NCI-H2081 (cell line): ENCODE data around the gene AK2.
A peak's percentile ranks its signal among the peaks of the same experiment; 100 is the strongest.

Experiments used
- DNase-seq, 2 experiments: peaks; one replicate each; lab custom pipeline; 2025; lab: John Stamatoyannopoulos, UW

The AK2 gene

GRCh38 chr1:32972814-32973428 is 63.8 kb downstream of the AK2 start:
- DNase-seq = peak; percentile 84 to 89

DNA sequence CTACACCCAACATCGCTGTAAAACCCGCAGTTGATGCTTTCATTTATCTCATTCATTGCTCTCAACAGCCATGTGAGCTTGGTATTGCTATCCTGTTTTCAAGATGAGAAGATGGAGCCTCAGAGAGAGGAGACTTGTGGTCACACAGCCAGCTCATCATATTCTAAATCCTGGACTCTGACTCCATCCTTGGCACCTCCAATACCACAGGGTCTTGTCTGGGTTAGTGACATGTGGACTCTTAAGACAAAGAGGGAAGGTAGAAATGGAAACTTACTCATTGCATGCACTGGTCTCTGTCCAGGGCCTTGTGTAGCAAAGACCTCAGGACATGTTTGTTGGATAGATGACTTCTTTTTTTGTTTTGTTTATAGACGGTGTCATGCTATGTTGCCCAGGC is 65.1 kb downstream of the AK2 start:
- no peak for DNase-seq

DNA sequence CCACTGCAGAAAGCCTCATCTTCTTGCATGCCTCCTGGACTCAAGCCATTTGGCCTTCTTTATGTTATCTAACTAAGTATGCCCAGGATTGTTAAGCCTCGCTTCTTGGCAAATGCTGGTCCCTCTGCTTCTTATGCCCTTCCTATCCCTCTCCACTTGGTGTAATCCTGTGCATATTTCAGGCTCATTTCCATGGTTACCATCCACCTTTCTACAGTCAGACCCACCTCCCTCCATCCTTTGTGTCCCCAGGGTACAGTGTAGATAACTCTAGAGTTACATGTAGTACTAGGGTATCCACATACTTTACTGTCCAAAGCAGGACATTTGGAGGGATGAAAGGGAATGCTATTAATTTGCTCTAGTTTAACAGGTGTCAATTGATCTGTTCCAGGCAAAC is 65.5 kb downstream of the AK2 start:
- DNase-seq = no peak

- no peak for DNase-seq
Observed at GRCh38 chr1:32969566-32969965, 67.1 kb downstream of the AK2 start.

GRCh38 chr1:32967888-32968568 is 68.7 kb downstream of the AK2 start:
- DNase-seq = no peak

- DNase-seq = no peak
Observed at GRCh38 chr1:32966900-32967299, 69.8 kb downstream of the AK2 start.

DNA sequence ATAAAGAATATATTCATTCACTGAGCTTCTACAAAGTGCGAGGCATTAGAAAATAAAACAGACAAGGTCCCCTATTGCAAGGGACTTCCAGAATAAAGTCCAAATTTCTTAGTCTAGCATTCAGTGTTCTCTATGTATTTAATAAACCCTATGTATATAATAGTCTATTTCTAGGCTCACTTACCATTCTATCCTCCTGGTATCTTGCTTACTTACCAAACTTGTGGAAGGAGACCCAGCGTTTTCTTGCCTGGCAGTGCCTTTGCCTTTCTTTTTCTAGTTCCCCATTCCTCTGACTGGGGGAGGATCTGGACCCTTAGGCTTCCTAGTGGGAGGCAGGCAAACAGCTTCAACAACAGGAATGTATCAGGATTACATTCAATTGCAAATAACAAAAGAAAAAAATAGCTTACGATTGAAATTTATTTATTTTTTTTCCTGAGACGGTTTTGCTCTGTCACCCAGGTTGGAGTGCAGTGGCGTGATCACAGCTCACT is 71.4 kb downstream of the AK2 start:
- no peak for DNase-seq

DNA sequence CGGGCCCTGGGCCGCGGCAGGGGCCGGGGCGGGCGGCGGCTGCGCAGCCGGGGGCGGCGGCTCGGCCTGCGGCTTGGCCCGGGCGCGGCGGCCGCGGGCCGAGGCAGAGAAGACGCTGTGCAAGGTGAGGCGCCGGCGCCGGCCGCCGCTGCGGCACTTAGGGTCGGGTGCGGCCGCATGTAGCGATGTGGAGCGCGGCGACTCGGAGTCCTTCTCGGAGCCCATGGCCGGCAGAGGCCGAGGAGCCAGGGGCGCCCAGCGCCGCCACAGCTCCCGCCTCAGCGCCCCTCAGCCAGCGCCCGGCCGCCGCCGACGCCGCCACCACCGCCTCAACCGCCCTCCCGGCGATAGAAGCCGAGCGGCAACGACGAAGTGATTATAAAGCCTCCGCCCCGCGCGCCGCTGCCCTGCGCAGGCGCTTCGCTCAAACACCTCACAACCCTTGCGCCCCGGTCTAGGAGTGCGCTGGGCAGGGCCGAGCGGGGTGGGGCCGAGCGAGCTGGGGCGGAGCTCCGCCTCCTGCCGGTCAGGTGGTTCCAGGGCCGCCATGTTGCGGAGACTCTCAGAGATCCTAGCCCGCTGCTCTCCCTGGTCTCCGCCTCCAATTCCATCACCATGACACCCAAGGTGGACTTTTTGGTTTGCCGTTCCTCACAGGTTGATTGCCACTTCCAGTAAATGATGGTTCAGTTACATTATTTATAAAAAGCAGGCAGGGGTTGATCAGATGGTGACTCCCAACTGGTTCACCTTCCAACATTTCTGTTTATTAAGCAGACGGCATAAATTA is 72.0 kb downstream of the AK2 start, which contains the start of gene RNF19B:
Gene RNF19B (minus strand): TSS at position 349 of the 790 bp plus-strand sequence. CDS start 124 bp downstream, at position 225.
- DNase-seq = peak; percentile 98 to 99

GRCh38 chr1:32963746-32964460 is 72.8 kb downstream of the AK2 start:
- peak in 1 of 2 experiments; percentile 67 for DNase-seq

- DNase-seq = no peak
Observed at GRCh38 chr1:32962248-32962896, 74.3 kb downstream of the AK2 start.

- no peak for DNase-seq
Observed at GRCh38 chr1:32960819-32961355, 75.8 kb downstream of the AK2 start.

DNA sequence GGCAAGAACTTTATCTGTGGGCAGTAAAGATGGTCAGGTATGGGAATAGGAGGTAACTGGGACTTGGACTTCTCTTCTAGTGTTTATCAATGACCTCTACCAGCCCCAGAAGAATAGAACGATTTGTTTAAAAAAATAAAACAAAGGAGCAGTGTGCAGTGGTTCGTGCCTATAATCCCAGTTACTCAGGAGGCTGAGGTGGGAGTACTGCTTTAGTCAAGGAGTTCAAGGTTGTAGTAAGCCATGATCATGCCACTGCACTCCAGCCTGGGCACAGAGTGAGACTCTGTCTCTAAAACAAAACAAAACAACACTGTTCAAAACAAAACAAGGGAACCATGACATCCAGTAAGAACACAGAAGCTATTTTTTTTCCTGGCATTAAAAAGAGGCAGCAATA is 76.3 kb downstream of the AK2 start:
- no peak for DNase-seq

GRCh38 chr1:32958827-32959226 is 77.9 kb downstream of the AK2 start:
- no peak for DNase-seq
